Measurements from ENCODE around the gene GLTP.
"Not testable (repeated sequence)": the region's sequence is repeated elsewhere in the genome, so short reads cannot be mapped to it uniquely, and the experiment has no call there.

The GLTP gene

DNA sequence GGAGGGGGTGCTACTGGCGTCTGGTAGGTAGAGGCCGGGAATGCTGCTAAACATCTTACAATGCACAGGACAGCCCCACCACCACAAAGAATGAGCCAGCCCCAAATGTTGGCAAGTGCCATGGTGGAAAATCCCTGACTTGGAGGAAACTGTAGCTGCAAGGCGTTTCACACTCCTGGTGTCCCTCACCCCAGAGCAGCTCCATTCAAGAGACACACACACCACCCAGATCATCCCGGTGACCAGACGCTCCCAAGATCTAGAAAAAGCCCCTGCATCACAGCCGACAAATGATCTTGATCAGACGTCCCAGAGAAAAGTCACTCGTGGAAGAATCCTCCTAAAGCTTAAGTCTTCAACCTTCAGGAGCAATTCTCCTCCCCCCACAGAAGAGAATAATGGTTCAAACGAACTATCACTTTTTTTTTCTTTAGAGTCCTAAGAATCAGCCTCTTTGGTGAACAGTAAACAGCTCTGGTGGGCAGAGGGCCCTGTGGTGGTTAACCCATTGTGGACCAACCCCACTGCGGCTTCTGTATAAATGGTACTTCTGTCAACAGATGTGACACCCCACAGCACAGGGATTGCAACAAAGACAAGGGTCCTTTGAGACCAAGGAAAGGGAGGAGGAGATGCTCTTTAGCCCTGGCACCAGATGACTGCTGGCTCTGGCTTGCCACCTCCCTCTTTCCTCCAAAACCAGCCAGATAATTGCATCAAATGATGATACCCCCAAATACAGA, 2.7 kb downstream of the GLTP start:
- no peak for DNase-seq (ENCODE audit: low spot score)

DNA sequence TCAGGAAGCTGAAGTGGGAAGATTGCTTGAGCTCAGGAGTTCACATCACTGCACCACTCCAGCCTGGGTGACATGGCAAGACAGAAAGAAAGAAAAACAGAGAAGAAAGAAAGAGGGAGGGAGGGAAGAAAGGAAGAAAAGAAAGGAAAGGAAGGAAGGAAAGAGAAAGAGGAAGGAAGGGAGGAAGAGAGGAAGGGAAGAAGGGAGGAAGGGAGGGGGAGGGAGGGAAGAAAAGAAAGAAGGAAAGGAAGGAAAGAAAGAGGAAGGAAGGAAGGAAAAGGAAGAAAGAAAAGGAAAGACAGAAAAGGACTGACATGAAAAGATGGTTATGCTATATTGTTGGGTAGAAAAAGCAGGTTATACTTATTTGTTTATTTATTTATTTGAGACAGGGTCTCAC, 3.9 kb downstream of the GLTP start:
- no peak for DNase-seq (ENCODE audit: low spot score)

DNA sequence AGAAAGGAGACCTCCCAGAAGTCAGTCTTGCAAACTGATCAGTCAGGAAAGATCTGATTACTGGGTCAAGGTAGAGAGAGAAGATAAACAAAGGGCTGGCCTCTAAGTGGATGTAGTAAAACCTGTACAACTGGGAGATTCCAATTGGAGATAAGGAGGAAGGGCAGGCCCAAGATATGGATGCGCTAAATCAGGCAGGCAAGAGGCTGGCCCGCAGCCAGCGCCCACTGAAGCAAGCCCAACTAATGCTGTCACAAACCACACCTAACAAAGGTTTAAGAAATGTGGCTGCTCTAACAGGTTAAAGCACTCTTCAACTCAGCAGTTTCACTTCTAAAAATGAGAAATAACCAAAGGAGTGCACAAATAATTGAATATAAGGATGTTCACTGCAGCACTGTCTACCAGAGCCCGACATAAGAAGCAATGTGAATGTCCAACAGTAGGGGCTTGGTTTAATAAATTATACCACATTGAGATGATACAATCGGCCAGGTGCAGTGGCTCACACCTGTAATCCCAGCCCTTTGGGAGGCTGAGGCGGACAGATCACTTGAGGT, 4.7 kb downstream of the GLTP start:
- no peak for DNase-seq (ENCODE audit: low spot score)

DNA sequence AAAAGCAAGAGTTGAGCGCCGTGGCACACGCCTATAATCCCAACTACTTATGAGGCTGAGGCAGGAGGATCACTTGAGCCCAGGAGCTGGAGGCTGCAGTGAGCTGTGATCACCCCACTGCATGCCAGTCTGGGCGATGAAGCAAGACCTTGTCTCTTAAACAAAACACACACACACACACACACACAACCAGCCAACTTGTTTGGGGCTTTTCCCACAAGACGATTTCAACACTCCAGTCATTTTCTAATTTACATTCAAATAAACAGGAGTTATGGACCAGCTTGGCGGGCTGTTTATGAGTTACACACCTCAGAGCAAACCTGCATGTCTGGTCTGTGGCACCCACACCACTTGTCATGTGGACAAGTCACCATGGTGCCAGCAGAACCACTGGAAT, 6.7 kb downstream of the GLTP start:
- no peak for DNase-seq (ENCODE audit: low spot score)

DNA sequence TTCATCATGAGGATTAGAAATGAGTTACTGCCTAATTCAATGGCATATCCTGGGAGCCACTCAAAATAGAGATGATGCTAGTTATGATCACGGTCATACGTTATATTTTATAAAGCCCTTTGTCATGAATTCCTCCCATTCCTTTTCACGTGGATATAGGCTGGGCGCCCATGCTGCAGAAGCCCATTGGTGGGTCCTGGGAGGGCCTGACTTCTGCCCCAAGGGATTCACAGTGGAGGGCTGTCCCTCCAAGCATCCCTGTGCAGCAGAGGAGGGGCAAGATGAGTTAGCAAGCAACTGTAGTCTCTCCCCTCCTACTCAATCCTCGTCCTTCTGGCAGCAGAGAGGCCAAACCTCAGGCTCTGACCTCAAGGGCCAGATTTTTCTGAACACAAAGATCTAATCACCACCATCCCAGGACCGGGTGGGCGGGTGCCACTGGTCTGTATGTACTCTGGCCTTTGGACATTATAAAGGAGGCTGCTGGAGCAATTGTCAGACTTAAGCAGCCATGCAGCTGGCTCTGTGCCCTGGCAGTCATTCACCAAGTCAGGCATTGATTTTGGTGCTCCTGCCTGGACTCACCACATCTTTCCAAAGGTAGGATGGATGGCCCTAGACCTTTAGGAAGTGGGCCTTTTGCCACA, 8.6 kb downstream of the GLTP start:
- DNase-seq (ENCODE audit: low spot score): no peak

DNA sequence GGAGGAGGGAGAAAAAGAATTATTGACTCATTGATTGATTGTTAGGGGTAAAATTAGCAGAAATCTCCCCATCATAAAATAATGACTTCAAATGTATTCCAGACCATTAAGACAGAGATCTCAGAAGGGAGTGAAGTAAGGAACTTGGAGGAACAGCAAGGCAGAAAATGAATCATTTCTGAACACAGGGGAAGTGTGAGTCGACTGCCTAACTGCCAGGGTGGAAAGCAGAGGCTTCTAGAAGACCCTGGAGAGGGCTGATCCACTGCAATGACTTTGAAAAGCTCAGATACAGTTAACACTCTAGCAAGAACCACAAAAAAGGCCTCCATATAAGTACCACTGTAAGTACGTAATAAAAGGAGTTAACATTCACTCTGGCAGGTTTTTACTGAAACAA, 9.7 kb downstream of the GLTP start:
- DNase-seq (ENCODE audit: low spot score): no peak

DNA sequence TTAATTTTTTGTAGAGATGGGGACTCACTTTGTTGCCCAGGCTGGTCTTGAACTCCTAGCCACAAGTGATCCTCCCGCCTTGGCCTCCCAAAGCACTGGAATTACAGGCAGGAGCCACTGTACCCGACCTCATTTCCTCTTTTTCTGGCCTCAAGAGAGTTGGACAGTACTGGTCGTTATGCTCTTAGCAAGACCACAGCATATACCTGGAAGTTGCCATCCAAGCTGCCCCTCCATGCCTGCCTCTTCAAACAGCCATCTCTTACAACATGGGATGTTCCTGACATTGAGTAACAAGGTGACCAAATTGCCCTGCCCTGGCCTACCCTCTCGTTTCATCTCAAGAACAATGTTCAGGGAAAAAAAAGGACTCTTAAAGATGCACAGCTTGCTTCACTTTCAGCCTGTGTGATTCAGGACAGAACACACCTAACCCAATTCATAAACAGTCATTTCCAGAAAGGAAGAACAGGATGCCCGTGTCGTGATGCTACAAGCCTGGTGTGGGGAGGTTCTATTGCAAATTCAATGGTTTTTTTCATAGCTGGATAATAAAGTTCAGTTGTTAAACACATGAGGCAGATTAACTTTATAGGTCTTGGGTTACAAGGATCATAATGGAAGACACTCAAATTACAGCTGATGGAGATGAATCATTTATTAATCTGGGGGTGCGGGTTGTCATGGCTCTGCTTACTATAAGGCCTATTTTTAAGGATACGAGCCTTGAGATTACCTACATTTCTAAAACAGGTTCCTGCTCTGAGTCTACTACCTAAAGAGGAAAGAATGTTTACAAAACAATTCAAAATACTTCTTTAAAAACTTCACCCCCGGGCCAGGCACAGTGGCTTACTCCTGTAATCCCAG, 11.9 kb downstream of the GLTP start:
- DNase-seq (ENCODE audit: low spot score): no peak

DNA sequence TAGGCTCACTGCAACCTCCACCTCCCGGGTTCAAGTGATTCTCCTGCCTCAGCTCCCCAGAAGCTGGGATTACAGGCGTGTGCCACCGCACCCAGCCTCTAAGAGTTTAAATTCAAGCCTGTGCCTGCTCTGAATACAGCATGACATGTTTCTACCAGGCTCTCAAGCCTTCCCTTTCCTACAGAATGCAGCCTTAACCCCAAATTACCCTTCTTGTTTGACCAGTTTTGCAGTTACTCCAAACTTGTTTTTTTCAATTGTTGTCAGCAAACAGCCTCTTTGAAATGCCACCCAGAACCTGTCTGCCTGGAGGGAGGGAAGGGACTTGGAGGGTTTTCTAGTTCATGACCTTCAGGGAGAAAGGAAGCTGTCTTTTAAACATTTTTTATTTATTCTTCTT, 15.4 kb downstream of the GLTP start:
- no peak for DNase-seq (ENCODE audit: low spot score)

DNA sequence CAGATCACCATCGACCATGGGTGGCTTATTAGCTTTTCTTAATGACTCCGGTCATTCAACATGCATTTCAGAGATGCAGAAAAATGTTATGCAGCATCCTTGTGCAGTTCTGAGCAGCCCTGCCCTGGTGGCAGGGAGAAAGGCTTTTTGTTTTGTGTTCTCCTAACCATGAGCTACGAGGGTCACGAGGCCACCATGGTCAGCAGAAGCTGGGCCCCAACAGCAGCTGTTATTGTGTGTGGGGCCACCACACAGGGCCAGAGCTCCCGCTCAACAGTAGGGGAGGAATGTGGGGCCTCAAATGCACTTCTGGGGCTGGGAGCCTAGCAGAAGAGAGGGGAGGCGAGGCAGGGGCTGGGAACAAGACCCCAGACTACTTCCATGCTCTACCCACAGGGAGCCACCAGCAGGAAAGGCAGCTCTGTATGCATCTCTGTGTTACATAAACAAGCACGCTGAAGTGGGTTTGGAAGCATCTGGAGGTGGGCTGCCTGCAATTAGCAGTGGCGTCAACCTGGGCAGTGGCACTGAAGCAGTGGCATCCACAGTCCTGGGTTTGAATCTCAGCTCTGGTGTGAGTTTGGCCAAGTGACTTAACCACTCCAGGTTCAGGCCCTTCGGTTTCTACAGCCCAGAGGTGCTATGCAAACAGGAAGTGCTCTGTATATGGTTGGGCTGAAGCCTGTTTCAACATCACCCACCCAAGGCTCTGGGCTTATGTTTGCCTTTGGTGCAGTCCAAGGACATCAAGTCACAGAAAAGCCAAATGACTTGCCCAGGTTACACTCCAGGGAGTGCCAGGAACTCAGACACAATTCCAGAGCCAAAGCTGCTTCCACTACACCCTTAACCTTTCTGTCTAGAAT, 16.3 kb downstream of the GLTP start:
- DNase-seq (ENCODE audit: low spot score): no peak

DNA sequence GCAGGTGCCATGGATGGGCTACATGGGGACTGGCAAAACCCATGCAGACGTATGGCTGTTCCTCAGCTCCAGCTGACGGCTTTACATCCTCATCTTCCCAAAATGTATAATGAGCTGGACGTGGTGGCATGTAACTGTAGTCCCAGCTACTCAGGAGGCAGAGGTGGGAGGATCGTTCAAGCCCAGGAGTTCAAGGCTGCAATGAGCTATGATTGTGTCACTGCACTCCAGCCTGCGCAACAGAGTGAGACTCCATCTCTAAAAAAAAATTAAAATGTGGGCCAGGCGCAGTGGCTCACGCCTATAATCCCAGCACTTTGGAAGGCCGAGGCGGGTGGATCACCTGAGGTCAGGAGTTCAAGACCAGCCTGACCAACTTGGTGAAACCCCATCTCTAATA, 17.9 kb downstream of the GLTP start:
- DNase-seq (ENCODE audit: low spot score): not testable (repeated sequence)

DNA sequence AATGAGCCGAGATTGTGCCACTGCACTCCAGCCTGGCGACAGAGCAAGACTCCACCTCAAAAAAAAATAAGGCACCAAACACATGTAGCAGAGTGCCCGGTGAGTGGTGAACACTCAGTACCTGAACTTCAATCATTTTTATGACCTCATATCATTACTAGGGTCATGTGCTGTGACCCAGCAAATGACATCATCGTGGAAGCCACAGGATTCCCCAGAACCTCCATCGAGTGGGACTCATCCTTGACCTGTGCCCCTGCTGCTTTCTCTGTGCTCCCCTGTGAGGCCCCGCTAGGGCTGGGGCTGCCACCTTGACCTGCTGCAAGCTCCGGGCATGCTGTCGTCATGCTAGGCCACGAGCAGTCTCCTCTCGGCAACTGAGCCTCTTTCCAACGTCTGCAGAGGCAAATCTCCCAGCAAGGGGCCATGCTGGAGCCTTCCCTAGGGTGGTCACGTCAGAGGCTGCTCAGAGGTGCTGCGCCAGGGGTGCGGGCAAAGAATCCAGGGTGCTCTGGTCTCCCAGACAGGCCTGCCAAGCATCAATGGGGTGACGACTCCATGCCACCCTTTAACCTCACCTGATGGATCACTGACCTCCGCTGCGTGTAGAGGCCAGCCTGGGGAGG, 18.5 kb downstream of the GLTP start:
- DNase-seq (ENCODE audit: low spot score): no peak

DNA sequence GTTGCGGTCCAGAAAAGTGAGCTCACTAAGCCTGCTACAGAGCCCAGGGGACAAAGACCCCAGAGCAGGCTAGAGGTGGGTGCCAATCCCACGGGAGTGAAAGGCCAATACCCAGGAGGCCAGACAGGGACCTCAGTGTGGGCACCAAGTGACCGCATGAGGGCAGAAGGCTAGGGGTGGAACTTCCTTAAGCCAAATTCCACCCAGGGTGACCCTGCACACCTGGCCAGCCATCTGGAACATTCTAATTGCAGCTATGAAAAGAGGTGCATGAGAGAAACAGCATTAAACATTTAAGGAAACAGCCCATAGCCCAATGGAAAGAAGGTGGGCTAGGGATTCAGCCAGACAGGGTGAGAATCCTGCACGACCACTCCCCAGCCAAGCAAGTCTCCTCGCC, 19.4 kb downstream of the GLTP start:
- no peak for DNase-seq (ENCODE audit: low spot score)

DNA sequence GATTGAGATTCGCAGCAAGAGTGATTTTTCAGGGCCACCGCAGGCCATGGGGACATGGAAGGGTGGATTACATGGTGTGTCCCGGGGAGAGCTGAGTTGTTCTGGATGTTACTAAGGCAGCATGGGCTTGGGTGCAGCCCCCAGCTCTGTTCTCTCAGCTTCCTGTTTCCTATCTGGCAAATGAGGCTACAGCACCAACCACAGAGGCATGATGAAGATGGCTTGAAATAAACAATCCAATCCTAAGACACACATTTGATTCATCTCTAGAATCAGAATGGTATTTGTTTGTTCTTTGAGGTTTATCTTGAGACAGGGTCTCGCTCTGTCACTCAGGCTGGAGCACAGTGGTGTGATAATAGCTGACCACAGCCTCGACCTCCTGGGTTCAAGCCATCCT, 21.6 kb downstream of the GLTP start:
- DNase-seq (ENCODE audit: low spot score): no peak

DNA sequence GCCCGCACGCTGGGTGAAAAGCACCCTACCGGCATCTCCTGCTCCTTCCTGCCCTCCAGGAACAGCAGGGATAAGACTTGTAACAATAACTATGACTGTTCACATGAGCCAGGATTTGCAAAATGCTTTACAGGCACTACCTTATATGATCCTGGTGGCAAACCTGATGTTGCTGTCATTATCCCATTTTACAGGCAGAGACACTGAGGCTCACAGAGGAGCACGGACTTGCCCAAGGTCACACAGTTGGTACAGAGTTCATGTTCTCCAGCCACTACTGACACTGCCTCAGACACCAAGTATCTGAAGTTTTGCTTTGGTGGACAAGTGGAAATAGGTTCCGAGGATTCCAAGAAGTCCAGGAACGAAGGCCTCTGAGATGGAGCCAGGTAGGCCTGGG, 22.6 kb downstream of the GLTP start:
- no peak for DNase-seq (ENCODE audit: low spot score)

DNA sequence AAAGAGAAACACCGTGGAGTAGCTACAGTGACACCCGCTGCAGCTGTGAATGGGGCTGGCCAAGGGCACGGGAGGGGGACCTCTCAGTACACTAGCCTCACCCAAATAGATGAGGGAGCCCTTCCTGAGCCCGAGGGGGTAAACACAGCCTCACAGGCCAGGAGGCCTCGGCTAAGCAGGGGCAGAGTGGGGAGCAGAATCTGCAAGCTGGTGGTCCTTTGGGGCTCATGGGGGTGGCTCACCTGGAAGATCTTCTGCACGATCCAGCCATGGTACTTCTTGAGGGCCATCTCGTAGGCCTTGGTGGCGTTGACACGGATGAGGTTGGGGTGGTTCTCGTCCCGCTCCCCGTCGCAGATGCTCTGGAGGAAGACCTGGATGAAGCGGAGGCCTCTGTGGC, 25.0 kb downstream of the GLTP start:
- no peak for DNase-seq (ENCODE audit: low spot score)

DNA sequence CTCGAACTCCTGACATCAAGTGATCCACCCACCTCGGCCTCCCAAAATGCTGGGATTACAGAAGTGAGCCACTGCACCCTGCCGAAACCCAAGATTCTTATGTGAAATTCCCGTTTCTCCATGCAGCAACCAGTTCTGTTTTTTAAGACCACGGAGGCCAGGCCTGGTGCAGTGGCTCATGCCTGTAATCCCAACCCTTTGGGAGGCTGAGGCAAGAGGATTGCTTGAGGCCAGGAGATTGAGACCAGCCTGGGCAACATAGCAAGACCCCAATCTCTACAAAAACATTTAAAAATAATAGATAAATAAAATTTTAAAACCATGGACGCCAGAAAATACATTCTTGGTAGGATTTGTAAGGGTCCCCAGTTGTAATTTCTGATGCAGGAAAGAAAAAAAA, 29.8 kb downstream of the GLTP start:
- not testable (repeated sequence) for DNase-seq (ENCODE audit: low spot score)

DNA sequence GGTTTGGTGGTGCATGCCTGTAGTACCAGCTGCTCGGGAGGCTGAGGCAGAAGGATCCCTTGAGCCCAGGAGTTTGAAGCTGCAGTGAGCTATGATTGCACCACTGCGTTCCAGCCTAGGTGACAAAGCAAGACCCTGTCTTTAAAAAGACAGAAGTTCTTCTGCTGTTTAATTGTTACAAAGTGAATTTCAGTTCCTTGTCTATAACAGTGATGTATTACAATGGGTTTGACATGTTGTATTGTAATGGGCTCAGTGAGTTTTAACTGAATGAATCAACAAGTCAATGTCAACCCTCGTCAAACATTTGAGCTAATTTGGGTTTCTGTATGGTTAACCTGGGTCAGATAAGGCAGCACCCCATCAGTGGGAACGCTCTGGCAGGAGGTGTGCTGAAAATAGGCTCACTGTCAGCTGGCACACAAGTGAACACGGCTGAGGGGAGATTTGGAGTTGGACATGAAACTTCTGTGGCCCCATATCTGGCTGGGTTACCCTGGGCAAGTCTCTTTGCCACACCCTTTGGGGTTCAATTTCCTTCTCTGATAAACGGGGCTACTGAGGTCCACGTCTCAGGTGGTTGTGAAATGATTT, 33.1 kb downstream of the GLTP start:
- DNase-seq (ENCODE audit: low spot score): no peak

DNA sequence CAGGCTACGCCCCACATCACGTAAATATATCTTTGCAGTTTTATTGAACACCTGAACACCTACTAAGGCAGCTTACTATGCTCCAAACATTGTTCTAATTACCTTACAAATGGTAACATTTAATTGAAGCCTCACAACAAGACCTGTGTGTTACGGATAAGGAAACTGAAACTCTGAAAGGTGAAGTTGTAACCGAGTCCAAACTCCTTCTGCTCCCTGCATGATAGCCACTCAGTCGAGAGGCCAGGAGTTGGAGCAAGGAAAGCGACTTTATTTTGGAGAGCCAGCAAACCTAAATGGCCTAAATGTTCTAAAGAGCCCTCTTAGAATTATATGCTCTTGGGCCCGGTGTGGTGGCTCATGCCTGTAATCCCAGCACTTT, 34.5 kb downstream of the GLTP start:
- DNase-seq (ENCODE audit: low spot score): no peak

DNA sequence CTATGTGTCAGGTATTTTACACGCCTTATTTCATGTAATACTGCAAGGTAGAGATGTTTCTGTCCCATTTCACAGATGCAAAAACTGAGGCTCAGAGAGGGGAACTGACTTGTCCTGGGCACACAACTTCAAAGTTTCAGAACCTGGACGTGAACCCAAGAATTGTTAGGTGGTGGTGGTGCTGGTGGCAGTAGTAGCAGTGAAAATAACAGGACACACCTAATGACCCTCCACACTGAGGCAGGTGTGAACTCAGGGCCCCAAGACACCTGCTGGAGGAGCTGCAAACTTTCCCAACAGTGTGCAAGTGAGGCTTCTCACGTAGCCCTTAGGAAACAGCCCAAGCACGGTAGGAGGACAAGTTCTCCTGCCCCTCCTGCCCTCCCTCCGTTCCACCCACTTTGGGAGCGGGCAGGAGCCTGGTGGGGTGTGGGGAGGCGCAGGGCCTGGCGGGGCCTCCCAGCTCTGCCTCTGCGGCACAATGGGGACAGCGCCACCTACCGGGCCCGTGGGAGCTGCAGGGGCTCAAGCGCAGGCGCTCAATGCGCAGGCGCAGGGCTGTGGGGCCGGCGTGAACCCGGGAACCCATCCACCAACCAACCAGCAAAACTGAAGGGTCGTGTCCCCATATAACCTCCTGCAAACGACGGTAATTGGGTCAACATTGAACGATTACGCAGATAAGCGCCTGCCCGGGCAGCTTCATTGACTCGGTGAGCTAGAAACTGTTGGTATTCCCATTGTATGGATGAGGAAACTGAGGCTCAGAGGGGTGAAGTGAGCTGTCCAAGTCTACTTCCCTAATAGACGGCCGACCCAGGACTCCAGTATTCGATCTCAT, 35.1 kb downstream of the GLTP start:
- DNase-seq (ENCODE audit: low spot score): peak; percentile 81

DNA sequence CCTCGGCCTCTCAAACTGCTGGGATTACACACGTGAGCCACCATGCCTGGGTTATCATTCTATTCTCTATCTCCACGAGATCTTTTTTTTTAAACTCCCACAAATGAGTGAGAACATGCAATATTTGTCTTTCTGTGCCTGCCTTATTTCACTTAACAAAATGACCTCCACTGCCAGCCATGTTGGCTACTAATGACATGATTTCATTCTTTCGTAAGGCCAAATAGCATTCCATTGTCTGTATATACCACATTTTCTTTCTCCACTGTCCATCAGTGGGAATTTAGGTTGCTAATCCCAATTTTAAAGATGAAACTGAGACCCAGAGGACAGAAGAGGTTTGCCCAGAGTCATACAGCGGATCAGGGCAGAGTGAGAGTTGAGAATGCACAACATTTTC, 36.2 kb downstream of the GLTP start:
- no peak for DNase-seq (ENCODE audit: low spot score)

Measured in RKO (cell line).